SK-N-MC (cell line): ENCODE results near the gene OR51B6.

Source experiments
- EZH2 ChIP-seq: fragments of 200-600 bp; sonication (generic); IDR thresholded peaks from one replicate; pipeline ENCODE4 v1.6.1; 2017; ENCODE audit warnings: antibody characterized with exemption
- POLR2AphosphoS5 ChIP-seq: IDR thresholded peaks from 2 replicates; pipeline ENCODE4 v1.6.1; 2012; ENCODE audit warnings: mild to moderate bottlenecking, low read depth, low read length, borderline replicate concordance

DNA sequence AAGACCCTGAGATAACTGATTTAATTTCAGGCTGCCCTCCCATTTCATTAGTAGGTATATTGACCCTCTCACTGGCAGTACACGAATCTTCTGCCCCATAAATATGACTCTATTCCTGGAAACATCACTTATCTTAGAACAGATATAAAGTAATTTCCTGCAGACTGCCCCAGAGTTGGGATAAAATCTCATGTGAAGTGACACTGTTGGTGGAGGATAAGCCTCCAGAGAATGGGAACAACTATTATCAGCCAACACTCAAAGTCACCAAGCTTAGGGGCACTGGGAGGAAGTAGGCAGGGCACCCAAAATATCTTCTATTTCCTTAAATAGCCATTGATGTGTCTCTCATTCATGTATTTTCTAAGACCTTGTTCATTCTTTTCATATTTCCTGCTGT is 16.1 kb upstream of the OR51B6 start:
- TF ChIP-seq POLR2AphosphoS5: no peak
- TF ChIP-seq EZH2: no peak
